A549 (cell line): ENCODE data around the gene TRIM41. TPM values are rescaled to one million over a fixed set of nuclear protein-coding genes. Genes with fewer than 3 reads are reported as not detected.
"Not testable (repeated sequence)": the region's sequence is repeated elsewhere in the genome, so short reads cannot be mapped to it uniquely, and the experiment has no call there.

Experiments used
- ATAC-seq, 2 experiments: fragments of 200-7000 bp in 1 of 2; fragments of >200 bp in 1 of 2; cut with Nextera tagmentation in 1 of 2; cut with Tn5 transposase in 1 of 2; 3 replicates each; pipeline versions ENCODE4 v1.8.0 to v1.9.1; 2018 to 2020; ENCODE audit warnings: mild to moderate bottlenecking in 1 of 2, moderate library complexity in 1 of 2
- CTCF ChIA-PET: fragments of 300-600 bp; sonication (Branson Sonifier 250); formaldehyde crosslinking; extraction: SDS; loops from one replicate; lab custom pipeline; 2021; ENCODE audit warnings: antibody characterized with exemption, inconsistent platforms; lab: Yijun Ruan, JAX
- POLR2A ChIA-PET: fragments of 350-600 bp; formaldehyde crosslinking; extraction: SDS; loops from one replicate; lab custom pipeline; 2021; ENCODE audit warnings: antibody characterized with exemption, inconsistent platforms; lab: Yijun Ruan, JAX
- DNase-seq, 2 experiments: peaks; one replicate each; pipeline versions ENCODE4 v3.0.0 to v3.0.0-alpha.2; 2011 to 2016; ENCODE audit warnings: low read depth in 1 of 2, low spot score in 1 of 2
- FAIRE-seq: peaks from 2 replicates; lab custom pipeline; 2011; peaks lifted over from hg19 to GRCh38; lab: Jason Lieb, UNC
- H3K27ac ChIP-seq, 2 experiments: fragments of >200 bp; sonication (Bioruptor Twin); formaldehyde crosslinking; 3 replicates each; pipeline ENCODE4 v1.5.1; 2016 to 2017
- H3K4me1 ChIP-seq: fragments of >200 bp; sonication (Bioruptor Twin); formaldehyde crosslinking; 3 replicates; pipeline ENCODE4 v1.6.1; 2016
- H3K4me2 ChIP-seq: fragments of >200 bp; sonication (Bioruptor Twin); formaldehyde crosslinking; 3 replicates; pipeline ENCODE4 v1.6.1; 2016
- H3K4me3 ChIP-seq: fragments of >200 bp; sonication (Bioruptor Twin); formaldehyde crosslinking; 3 replicates; pipeline ENCODE4 v1.5.1; 2016
- H3K9me3 ChIP-seq: fragments of >200 bp; sonication (Bioruptor Twin); formaldehyde crosslinking; 3 replicates; pipeline ENCODE4 v1.6.1; 2016
- BCL3 ChIP-seq: fragments of >200 bp; sonication (Bioruptor Twin); formaldehyde crosslinking; IDR thresholded peaks from 3 replicates; pipeline ENCODE4 v1.6.1; 2016
- BHLHE40 ChIP-seq: IDR thresholded peaks from 2 replicates; pipeline ENCODE4 v1.6.1; 2012; ENCODE audit warnings: low read depth, low read length, inconsistent platforms
- CBX8 ChIP-seq: fragments of 200-600 bp; sonication (generic); IDR thresholded peaks from 2 replicates; pipeline ENCODE4 v1.6.1; 2016
- CHD2 ChIP-seq: fragments of 150-350 bp; IDR thresholded peaks from 2 replicates; pipeline ENCODE4 v1.6.1; 2014; ENCODE audit warnings: low read length; ENCODE audit not compliant: partially characterized antibody
- EHF ChIP-seq: fragments of 250-450 bp; sonication (Bioruptor Pico); IDR thresholded peaks from 2 replicates; pipeline ENCODE4 v1.5.0; 2020; ENCODE audit warnings: mild to moderate bottlenecking
- EHMT2 ChIP-seq: fragments of 200-600 bp; sonication (generic); IDR thresholded peaks from 2 replicates; pipeline ENCODE4 v1.6.1; 2016; ENCODE audit warnings: antibody characterized with exemption, low read depth, mild to moderate bottlenecking, moderate library complexity
- EP300 ChIP-seq, 2 experiments: fragments of >200 bp; sonication (Bioruptor Twin); formaldehyde crosslinking; IDR thresholded peaks; 2 replicates in 1 of 2; 3 replicates in 1 of 2; pipeline ENCODE4 v1.6.1; 2016 to 2017
- FOSL2 ChIP-seq, 2 experiments: fragments of 450-650 bp in 1 of 2; fragments of >200 bp in 1 of 2; sonication (Bioruptor Twin) in 1 of 2; formaldehyde crosslinking; IDR thresholded peaks; 2 replicates each; pipeline versions ENCODE4 v1.5.0 to v1.6.1; 2016 to 2020; ENCODE audit warnings: mild to moderate bottlenecking in 1 of 2, moderate library complexity in 1 of 2
- FOXS1 ChIP-seq: fragments of 250-450 bp; sonication (Bioruptor Pico); IDR thresholded peaks from 2 replicates; pipeline ENCODE4 v1.5.0; 2020; ENCODE audit warnings: mild to moderate bottlenecking, moderate library complexity
- GATA3 ChIP-seq: IDR thresholded peaks from 2 replicates; pipeline ENCODE4 v1.6.1; 2012; ENCODE audit warnings: borderline replicate concordance
- HOXB5 ChIP-seq: fragments of 250-450 bp; sonication (Bioruptor Pico); IDR thresholded peaks from 2 replicates; pipeline ENCODE4 v1.5.0; 2020; ENCODE audit warnings: mild to moderate bottlenecking, moderate library complexity
- JUN ChIP-seq, 2 experiments: fragments of >200 bp; sonication (Bioruptor Twin); formaldehyde crosslinking; IDR thresholded peaks; 2 replicates in 1 of 2; 3 replicates in 1 of 2; pipeline ENCODE4 v1.6.1; 2016 to 2017
- JUNB ChIP-seq: fragments of >200 bp; sonication (Bioruptor Twin); formaldehyde crosslinking; IDR thresholded peaks from 2 replicates; pipeline ENCODE4 v1.6.1; 2016
- KDM1A ChIP-seq: fragments of 200-600 bp; sonication (generic); IDR thresholded peaks from 2 replicates; pipeline ENCODE4 v1.6.1; 2016; ENCODE audit warnings: low read depth, mild to moderate bottlenecking
- MAFK ChIP-seq: fragments of 450-650 bp; IDR thresholded peaks from 2 replicates; pipeline ENCODE4 v1.6.1; 2014; ENCODE audit not compliant: partially characterized antibody
- MAZ ChIP-seq: fragments of 150-350 bp; IDR thresholded peaks from 2 replicates; pipeline ENCODE4 v1.6.1; 2014; ENCODE audit warnings: antibody characterized with exemption, low read depth, low read length, borderline replicate concordance
- NR3C1 ChIP-seq: fragments of >200 bp; sonication (Bioruptor Twin); formaldehyde crosslinking; IDR thresholded peaks from 3 replicates; pipeline ENCODE4 v1.6.1; 2017
- RFX5 ChIP-seq: fragments of 450-650 bp; IDR thresholded peaks from 2 replicates; pipeline ENCODE4 v1.7.1; 2014; ENCODE audit warnings: antibody characterized with exemption, mild to moderate bottlenecking, moderate library complexity
- RNF2 ChIP-seq: fragments of 200-600 bp; sonication (generic); IDR thresholded peaks from 2 replicates; pipeline ENCODE4 v1.6.1; 2016; ENCODE audit warnings: low read depth, mild to moderate bottlenecking, antibody characterized with exemption, moderate library complexity, borderline replicate concordance
- SREBF2 ChIP-seq: fragments of 450-650 bp; IDR thresholded peaks from 2 replicates; pipeline ENCODE4 v1.6.1; 2014; ENCODE audit warnings: mild to moderate bottlenecking, moderate library complexity
- ZNF302 ChIP-seq: fragments of 250-450 bp; sonication (Bioruptor Pico); IDR thresholded peaks from 2 replicates; pipeline ENCODE4 v1.9.0; 2021; ENCODE audit warnings: inconsistent platforms, mild to moderate bottlenecking, moderate library complexity
- ZSCAN20 ChIP-seq: fragments of 250-450 bp; sonication (Bioruptor Pico); IDR thresholded peaks from 2 replicates; pipeline ENCODE4 v1.8.0; 2022; ENCODE audit warnings: mild to moderate bottlenecking, moderate library complexity
- WGBS: methylation state at CpG from one replicate; pipeline ENCODE4 v1.1.6; 2017; ENCODE audit errors: missing lambda C conversion rate; 5-methylcytosine and 5-hydroxymethylcytosine counted together
- polyA plus RNA-seq, 4 experiments: library from polyadenylated mRNA; depleted of rRNA in 3 of 4; stranded (reverse); fragments of >200 nt; fragmentation: RNase III in 1 of 4; extraction: RNeasy Plus Mini Kit Qiagen cat#74134 plus additional on column Dnase treatment in 1 of 4; gene quantifications; 2 replicates in 3 of 4; 3 replicates in 1 of 4; pipeline ENCODE4 v1.2.3, GENCODE V29; 2011 to 2017
- TF ChIP-seq, protein P1 (sequence below): IDR thresholded peaks from 2 replicates; pipeline ENCODE4 v1.6.1; 2012
- TF ChIP-seq, protein P2 (sequence below): fragments of 450-650 bp; IDR thresholded peaks from 2 replicates; pipeline ENCODE4 v1.6.1; 2014; ENCODE audit warnings: antibody characterized with exemption

The TRIM41 gene
- polyA plus RNA-seq, 2 of the 4 experiments (the other 2 are of a cell fraction) = 22.7 to 32.5 TPM

DNA sequence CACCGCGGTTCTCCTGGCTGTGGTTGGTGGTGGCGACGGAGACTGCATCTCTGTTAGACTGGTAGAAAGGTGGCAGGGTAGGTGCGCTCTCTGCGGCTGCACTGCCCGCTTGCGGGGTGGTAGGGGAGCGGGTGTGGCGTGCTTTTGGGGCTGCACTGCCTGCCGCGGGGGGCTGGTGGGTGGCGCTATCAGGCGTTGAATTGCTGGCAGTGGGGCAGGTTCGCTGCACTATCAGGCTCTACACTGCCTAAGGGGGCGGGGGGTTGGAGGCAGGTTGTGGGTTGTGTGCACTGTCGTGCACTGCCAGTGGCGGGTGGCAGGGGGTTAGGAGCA, 58.9 kb downstream of the TRIM41 start:
- POLR2A ChIA-PET = no interaction called here
- CTCF ChIA-PET = no interaction called here
- ATAC-seq (0 out of 6 replicates have a peak, but pooled peaks of 1 of the 2 experiments have one; percentile 47), FAIRE-seq (no peak), DNase-seq (no peak)
- no peaks in the 10 kb centered on the region for H3K4me1 ChIP-seq
- no peaks in the 10 kb centered on the region for H3K9me3 ChIP-seq
- WGBS = 84% methylated on average over 10 of the region's 18 CpGs
- H3K27ac ChIP-seq = no peak overlapping the region
- no peak for TF ChIP-seq GATA3
- TF ChIP-seq RFX5 = no peak
- TF ChIP-seq, protein P1, sequence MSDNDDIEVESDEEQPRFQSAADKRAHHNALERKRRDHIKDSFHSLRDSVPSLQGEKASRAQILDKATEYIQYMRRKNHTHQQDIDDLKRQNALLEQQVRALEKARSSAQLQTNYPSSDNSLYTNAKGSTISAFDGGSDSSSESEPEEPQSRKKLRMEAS = no peak
- no peak for TF ChIP-seq MAZ
- TF ChIP-seq BHLHE40 = no peak
- TF ChIP-seq FOXS1 (CRISPR knock-in tag) = no peak
- TF ChIP-seq EP300 (IDR thresholded peaks at IDR 0.05) = no peak
- no peak for TF ChIP-seq JUN (IDR thresholded peaks at IDR 0.05)
- TF ChIP-seq CBX8 = no peak
- no peak for TF ChIP-seq ZSCAN20 (CRISPR knock-in tag)
- no peak for TF ChIP-seq SREBF2
- TF ChIP-seq RNF2 = no peak
- TF ChIP-seq, protein P2, sequence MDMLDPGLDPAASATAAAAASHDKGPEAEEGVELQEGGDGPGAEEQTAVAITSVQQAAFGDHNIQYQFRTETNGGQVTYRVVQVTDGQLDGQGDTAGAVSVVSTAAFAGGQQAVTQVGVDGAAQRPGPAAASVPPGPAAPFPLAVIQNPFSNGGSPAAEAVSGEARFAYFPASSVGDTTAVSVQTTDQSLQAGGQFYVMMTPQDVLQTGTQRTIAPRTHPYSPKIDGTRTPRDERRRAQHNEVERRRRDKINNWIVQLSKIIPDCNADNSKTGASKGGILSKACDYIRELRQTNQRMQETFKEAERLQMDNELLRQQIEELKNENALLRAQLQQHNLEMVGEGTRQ = no peak
- no peak for TF ChIP-seq BCL3
- no peak for TF ChIP-seq HOXB5
- TF ChIP-seq NR3C1 = no peak
- TF ChIP-seq KDM1A = no peak
- TF ChIP-seq, all 56 proteins: peak for 0
- Histone ChIP-seq H3K4me2 (no peak overlapping the region), H3K4me3 (no peak overlapping the region)

DNA sequence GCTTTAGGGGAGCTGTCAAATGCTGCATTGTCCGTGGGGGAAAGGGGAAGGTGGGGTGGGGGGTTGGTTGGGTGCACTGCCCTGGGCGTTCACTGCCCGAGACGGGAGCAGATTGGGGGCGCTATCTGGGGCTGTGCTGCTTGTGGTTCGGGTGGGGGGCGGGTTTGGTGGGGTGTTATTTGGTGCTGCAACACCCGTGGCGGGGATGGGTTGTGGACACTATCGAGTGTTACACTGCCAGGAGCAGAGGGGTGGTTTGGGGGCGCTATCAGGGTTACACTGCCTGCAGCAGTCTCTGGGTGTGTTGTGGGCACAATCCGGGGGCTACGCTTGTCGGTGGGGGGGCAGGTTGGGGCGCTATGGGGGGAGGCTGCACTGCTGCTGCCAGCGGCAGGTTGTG, 59.3 kb downstream of the TRIM41 start:
- H3K4me1 ChIP-seq, H3K9me3 ChIP-seq, ATAC-seq, CTCF ChIA-PET, H3K4me3 ChIP-seq, DNase-seq, H3K27ac ChIP-seq, POLR2A ChIA-PET, H3K4me2 ChIP-seq, FAIRE-seq: not testable (repeated sequence)
- no CpG with 5 or more reads among the region's 16 CpGs for WGBS

DNA sequence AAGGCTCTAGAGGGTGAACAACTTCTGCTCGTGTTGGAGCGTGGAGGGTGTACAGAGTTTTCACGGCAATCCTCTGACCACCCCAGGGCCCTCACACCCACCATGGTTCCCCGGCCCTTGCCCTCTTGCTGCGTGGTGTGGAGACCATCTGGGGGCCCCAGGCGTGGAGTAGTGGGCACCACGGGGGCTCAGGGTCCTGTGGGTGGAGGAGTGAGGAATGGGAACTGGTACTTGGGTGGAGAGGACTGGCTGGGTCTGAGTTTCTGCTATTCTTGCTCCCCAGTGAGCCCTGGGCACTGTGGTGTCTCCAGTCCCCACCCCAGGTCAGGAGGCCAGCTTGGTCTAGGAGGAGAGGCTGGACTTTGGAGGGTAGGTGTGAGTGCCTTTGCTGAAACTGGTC, 59.8 kb downstream of the TRIM41 start:
- FAIRE-seq (no peak), DNase-seq (no peak), ATAC-seq (no peak)
- H3K4me2 ChIP-seq = no peak overlapping the region
- 51% methylated on average over 2 of the region's 7 CpGs for WGBS
- H3K27ac ChIP-seq = no peak overlapping the region
- CTCF ChIA-PET = no interaction called here
- TF ChIP-seq ZNF302 (CRISPR knock-in tag) (no peak), FOSL2 (IDR thresholded peaks at IDR 0.05) (no peak), FOSL2 (CRISPR knock-in tag; IDR thresholded peaks at IDR 0.05) (no peak), JUNB (no peak), RNF2 (no peak), EHMT2 (no peak), MAZ (no peak), HOXB5 (no peak), MAFK (no peak), KDM1A (no peak), EHF (no peak), CHD2 (no peak)
- no peaks in the 10 kb centered on the region for H3K4me1 ChIP-seq
- POLR2A ChIA-PET = no interaction called here
- H3K9me3 ChIP-seq = no peaks in the 10 kb centered on the region
- H3K4me3 ChIP-seq = no peak overlapping the region
